ENCODE results near the gene SGIP1.

GRCh38 chr1:66685265-66685664 lies 151.3 kb downstream of the SGIP1 start:
- TF ChIP-seq POLR2A (IDR thresholded peaks at IDR 0.05) (no peak), CTCF (IDR thresholded peaks at IDR 0.05) (no peak)

Data from prostate gland (tissue), 2 donors.